ENCODE results near the gene ENTHD1.
A peak's percentile ranks its signal among the peaks of the same experiment; 100 is the strongest.

Gene ENTHD1

GRCh38 chr22:39839917-39840510, 53.5 kb downstream of the ENTHD1 start:
- DNase-seq, result no peak

GRCh38 chr22:39839204-39839603, 54.4 kb downstream of the ENTHD1 start:
- DNase-seq, result no peak

DNA sequence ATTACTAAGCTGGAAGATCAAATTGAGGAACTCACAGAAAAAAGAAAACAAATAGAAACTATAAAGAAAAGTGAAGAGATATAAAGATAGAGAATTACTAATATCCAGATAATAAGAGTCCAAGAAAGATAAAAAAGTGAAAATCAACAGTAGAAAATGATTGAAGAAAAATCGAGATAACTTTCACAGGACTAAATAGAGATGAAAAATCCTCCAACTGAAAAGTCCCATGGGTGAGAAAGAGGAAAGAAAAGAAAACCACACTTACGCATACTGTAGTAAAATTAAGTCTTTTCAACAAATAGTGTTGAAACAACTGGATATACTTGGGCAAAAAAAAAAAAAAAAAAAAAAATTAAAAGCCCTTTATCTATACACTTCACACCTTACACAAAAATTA, 60.0 kb downstream of the ENTHD1 start:
- no peak for DNase-seq

DNA sequence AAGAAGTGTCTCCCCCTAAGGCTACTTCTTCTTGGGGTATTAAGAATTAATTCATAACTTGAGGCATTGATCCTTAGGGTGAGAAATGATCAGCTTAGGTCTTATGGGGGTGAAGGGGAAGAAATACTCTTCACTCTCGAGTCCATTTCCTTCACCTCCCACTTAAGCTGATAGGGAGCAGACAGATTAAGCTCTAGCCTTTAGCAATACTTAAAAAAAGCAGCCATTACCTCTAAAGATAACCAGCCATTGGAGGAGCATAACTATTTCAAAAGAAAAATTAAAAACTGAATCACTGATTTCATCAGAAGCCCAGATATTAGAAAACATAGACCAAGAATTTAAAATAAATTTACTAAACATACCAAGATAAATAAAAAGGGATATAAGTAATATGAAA, 60.5 kb downstream of the ENTHD1 start:
- DNase-seq, result no peak

- DNase-seq, result no peak
These were observed 60.9 kb downstream of the ENTHD1 start for GRCh38 chr22:39832627-39833074.

DNA sequence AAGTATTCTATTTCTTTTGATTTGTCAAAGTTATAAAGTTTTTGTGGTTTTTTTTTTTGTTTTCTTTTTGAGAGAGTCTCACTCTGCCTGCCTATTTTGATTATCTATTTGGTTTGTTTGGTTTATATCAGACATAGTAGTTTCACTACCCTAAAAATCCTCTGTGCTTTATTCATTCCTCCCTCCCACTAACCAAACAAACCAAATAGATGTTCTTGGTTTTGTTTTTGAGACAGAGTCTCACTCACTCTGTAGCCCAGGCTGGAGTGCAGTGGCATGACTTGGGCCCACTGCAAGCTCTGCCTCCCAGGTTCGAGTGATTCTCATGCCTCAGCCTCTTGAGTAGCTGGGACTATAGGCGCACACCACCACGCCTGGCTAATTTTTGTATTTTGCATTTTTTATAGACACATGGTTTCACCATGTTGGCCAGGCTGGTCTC, 67.9 kb downstream of the ENTHD1 start:
- DNase-seq, result no peak

GRCh38 chr22:39821008-39821407, 72.6 kb downstream of the ENTHD1 start:
- DNase-seq, result no peak

- no peak for DNase-seq
These were observed 73.3 kb downstream of the ENTHD1 start for GRCh38 chr22:39820256-39820655.

- no peak for DNase-seq
These were observed 74.1 kb downstream of the ENTHD1 start for GRCh38 chr22:39819429-39819828.

GRCh38 chr22:39818094-39818493, 75.5 kb downstream of the ENTHD1 start:
- no peak for DNase-seq

DNA sequence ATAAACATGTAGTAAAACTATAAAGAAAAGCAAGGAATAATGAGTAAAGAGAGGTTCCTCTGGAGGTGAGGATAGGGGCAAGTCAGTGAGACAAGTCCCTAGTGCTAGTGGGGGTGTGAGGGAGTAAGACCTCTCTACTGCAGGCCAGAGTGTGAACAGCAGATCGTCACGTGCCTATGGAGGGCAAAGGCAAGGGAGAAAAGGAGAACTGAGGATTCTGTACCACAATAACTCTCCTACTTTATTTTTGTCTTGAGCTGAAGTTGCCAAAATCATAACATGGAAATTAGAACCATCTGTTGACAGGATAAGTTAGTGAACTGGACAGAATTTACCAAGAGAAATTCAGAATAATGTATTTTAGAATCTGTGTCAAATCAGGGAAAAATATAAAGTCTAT, 77.6 kb downstream of the ENTHD1 start:
- DNase-seq, result no peak

GRCh38 chr22:39814899-39815298, 78.7 kb downstream of the ENTHD1 start:
- no peak for DNase-seq

- no peak for DNase-seq
These were observed 83.6 kb downstream of the ENTHD1 start for GRCh38 chr22:39809772-39810557.

GRCh38 chr22:39808081-39808480, 85.5 kb downstream of the ENTHD1 start:
- peak; percentile 67 for DNase-seq

DNA sequence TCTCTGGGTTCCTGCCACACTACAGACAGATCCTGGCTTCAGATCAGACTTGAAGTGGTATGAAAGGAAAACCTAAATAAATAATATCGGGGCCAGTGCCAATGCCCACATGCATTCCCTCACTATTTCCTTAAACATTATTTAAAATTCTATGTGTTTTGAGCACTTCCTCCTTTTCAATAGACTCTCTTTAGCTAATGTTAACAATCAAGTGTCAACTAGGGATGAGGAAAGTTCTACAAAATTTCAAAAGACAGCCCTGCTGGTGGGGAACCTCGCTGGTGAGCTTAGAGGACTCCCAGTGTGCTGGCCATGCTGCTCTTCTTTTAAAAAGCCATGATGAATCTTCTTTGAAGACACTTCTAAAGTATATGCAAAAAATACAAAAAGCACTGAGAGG, 87.5 kb downstream of the ENTHD1 start:
- no peak for DNase-seq

GRCh38 chr22:39805117-39805516, 88.4 kb downstream of the ENTHD1 start:
- DNase-seq, result no peak

DNA sequence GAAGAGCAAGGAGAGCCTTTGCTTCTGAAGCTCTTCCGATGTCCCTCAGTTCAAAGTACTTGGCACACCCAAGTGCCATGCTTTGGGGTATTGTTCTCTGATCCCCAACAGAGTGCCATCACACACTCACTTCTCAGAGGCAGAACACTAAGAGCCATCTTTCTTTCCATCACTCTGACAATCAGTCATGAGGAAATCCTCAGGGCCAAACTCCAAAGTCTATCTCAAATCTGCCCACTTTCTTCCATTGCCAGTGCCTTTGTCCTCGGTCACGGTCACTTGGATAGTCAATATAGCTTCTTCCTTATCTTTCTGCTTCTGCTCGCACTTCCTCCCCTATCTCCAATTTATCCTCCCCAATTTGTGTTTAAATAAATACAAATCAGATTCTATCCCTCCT, 90.9 kb downstream of the ENTHD1 start:
- no peak for DNase-seq

GRCh38 chr22:39800790-39801520, 92.6 kb downstream of the ENTHD1 start:
- no peak for DNase-seq

DNA sequence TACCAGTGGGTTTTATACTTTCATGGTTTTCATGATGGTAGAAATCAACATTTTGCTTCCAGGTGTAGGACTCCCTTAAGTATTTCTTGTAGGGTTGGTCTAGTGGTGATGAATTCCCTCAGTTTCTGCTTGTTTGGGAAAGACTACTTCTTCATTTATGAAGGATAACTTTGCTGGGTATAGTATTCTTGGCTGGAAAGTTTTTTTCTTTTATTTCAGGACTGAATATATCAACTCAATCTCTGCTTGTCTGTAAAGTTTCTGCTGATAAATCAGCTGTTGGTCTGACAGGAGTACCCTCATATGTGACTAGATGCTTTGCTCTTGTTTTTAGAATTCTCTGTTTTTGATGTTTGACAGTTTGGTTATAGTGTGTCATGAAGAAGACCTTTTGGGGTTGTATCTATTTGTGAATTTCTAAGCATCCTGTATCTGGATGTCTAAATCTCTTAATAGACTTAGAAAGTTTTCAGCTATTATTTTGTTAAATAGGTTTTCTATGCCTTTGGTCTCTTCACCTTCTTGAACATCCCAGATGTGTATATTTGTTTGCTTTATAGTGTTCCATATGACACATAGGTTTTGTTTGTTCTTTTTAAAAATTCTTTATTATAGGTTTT, 95.9 kb downstream of the ENTHD1 start:
- DNase-seq, result no peak

- DNase-seq, result no peak
These were observed 103.8 kb downstream of the ENTHD1 start for GRCh38 chr22:39789788-39790187.

- DNase-seq, result no peak
These were observed 108.3 kb downstream of the ENTHD1 start for GRCh38 chr22:39785232-39785631.

DNA sequence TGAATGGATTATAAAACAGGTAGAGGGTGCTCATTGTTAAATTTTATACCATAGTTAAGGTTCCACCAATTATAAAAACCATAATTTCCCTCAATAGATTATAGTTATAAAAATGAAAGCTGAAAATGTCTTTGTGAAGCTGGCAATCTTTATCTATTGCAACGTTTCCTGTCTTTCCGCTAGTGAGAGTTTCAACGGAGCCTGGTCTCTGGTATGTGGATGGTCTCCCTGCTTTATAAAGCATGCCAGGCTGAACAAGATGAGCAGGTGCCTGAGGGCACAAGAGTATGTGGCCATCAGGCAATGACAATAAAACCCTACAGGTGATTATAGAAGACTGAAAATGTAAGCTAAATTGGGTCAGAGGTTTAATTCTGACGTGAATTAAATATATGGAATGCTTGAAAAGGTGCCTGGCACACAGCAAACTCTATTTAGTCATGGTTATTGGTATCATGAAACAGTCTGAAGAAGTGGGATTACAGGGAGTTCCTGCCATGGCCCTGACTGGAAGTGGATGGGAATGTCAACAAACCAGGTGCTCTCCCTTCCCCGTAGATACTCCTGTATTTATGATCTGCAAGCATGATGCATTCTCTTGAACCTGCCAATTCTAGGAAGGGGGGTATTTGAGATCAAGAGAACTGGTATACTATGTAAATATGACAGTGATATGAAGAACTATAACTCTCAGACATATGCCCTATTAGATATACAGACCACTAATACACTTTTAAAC, 115.7 kb downstream of the ENTHD1 start:
- DNase-seq, result no peak
